HG03045 (cell line): ENCODE measurements around the gene PLA2G7.
"Not testable (repeated sequence)": the region's sequence is repeated elsewhere in the genome, so short reads cannot be mapped to it uniquely, and the experiment has no call there.

ENCODE experiments used
- ATAC-seq: cut with Tn5 transposase; IDR thresholded peaks from one replicate; pipeline ENCODE4 v1.9.1; 2021; ENCODE audit warnings: mild to moderate bottlenecking, moderate library complexity; ENCODE audit not compliant: unreplicated experiment

PLA2G7 gene

GRCh38 chr6:46748940-46749503, 13.8 kb upstream of the PLA2G7 start:
- ATAC-seq = no peak

DNA sequence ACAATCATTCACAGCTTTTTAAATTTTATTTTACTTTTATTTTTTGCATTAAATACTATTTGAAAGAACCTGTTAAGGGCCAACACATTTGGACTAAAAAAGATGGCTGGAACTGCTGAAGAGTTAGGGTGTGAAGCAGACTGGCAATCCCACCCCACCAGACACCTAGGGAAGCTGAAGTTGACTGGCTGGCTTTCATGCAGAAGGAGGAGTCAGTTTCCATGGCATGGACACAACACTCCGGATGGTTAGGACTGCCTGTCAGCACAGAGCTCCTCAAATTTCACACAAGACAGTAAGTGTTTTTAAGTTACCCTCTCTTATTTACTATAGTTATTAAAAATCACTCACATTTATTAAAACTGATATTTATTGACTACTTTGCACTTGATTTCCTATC, 11.5 kb upstream of the PLA2G7 start, which contains the start of gene ANKRD66:
Gene ANKRD66, plus strand, starts transcription at position 238 of the 400 bp plus-strand sequence. CDS start 5,016 bp downstream, outside the sequence.
- ATAC-seq = no peak

GRCh38 chr6:46745973-46746372, 10.8 kb upstream of the PLA2G7 start:
- ATAC-seq = no peak

GRCh38 chr6:46744159-46744725, 9.1 kb upstream of the PLA2G7 start:
- ATAC-seq = not testable (repeated sequence)

- ATAC-seq = no peak
These were observed 8.4 kb upstream of the PLA2G7 start for GRCh38 chr6:46743425-46744158.

DNA sequence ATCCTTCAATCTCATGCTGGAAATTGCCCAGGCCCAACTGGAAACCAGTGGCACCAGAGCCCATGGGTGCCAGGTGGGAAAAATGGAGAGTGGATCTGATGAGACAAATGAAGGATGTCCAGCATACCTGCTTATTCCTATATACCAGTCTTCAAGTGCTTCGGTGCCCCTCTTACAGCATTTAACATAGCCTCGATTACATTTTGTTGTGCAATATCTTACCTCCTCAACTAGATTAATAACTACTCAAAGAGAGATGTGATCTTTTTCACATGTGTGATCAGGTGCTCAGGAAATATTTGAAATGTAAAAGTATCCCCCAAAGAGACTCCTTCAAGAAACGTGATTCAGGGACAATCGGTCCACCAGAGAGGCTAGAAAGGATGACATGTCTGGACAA, 6.7 kb upstream of the PLA2G7 start:
- no peak for ATAC-seq

DNA sequence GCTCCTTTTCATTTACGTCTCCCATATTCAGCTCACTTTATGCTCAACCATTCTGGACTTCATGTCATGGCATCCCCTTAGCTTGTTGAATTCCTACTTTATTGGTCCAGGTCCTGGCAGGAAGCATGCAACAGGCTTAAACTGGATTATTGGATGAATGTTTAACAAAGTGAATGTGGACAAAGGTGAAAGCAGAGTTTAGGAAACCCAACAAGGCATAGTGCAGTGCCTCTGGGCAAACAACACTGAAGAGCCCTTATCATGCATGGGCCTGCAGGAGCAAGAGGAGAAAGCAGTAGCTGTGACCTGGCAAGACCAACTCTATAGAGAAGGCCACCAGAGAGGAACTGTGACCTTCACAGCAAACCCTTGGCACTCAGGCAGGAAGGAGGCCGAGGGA, 6.3 kb upstream of the PLA2G7 start:
- no peak for ATAC-seq

GRCh38 chr6:46736906-46737305, 1.7 kb upstream of the PLA2G7 start:
- no peak for ATAC-seq

DNA sequence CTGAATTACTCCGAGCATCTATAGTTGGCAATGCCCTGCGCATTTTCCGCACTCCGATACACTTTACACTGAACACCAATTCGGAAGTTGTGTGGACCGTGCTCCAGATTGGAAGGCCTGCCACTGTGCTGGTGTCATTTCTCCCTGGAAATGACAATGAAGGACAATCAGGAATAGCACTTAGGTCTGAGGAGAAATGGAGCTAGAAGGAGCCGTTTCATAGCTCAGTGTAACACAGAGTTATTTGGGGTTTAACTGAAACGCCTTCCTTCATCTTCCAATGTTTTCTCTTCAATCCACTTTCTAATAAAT, 501 bp upstream of the PLA2G7 start:
- ATAC-seq = no peak

DNA sequence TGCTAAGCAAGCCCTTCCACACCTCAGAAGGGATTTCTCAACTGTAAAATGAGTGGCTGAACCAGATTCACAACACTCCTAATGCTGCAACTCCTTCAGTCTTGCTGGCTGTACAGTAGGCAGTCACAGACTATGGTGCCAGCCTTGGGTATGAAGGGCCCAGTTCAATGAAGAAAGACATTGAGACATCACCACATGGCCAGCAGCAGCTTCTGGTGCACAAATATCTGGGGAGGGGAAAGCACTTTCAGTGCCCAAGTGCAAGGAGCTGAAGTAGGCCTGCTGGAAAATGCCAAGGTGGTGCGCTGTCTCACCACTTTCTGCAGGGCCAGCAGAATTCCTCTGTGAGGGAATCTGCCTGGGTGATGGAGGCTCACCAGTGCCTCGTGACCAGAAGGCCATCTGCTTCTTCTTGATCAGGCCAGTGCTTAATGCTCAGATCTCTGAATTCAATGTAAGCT, 1.8 kb downstream of the PLA2G7 start:
- no peak for ATAC-seq

DNA sequence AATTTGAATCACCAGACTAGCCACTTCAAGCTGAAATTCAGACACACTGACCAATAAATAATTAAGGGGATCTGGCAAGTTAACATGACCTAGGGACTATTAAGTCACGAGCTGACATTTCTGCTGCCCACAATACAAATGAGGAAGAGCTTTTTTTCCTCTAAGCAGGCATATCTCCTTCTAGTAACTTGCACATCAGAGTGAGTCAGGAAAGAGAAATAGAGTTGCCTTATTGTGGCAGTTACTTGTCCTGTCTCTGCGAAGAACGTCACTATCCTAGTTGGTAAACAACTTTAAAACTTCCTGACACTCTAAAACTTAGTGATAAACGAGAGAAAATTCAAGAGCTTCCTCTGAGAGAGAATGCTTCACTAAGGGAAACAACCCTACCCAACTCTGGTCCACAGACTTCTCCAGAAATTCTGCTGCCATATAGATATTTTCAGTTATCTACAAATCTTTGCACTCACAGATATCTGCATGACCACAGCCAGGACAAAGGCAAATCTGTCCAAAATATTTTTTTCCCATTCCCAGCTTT, 4.2 kb downstream of the PLA2G7 start:
- no peak for ATAC-seq

DNA sequence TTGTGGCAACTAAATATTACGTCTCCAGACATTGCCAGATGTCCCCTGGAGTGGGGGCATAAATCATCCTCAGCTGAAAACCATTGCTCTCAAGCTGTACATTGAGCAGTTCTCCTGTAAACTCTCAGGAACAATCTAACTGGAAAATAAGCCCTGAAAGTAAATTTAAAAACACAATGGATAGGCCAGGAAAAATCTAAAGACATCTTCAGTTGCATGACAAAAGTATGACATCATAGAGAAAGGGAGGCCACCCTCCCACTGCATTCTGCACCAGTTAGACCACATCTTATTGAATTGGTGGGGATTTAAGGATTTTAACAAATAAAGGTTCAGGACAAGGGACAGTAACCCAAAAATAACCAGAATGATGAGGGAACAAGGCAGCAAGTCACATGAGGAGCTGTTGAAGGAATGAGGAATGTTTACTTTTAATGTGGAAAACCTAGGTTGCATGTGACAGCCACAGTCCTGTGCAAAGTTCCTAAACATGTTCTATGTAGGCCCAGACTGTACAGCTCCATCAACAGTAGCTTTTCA, 5.3 kb downstream of the PLA2G7 start:
- no peak for ATAC-seq

DNA sequence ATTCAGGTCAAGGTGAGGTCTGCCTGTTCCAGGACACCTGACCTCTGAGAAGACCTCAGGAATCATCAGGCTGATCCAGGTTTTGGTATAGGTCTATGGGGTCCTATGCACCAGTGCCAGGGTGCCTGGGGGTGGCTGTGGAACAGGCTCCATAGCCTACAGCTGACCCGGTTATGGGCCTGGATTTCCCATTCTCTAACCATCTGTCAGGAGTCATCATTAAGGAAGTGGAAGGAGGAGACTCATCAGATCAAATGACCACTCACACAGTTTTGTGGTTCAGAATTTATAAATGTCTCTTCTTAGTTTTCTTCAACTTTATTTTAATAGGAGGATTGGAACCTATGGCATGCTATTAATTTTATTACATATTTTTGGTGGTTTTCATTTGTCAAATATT, 14.8 kb downstream of the PLA2G7 start:
- no peak for ATAC-seq

DNA sequence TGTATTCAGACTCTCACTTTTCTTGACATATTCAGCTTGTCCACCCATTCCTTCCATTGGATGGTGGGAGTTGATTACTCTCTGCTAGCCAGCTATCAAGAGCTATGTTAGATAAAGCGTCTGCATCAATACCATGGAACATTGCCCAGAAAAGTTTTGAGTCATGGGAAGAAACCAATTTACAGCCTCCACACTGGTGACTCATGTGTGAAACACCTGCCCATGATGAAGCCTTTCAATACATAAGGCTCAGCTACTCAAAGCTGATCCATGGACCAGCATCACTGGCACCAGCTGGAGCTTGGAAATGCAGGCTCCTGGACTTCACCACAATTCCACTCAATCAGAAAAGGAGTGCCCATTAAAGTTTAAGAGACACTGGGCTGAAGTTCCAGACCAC, 16.1 kb downstream of the PLA2G7 start:
- ATAC-seq = no peak

- no peak for ATAC-seq
These were observed 20.0 kb downstream of the PLA2G7 start for GRCh38 chr6:46715141-46715540.

GRCh38 chr6:46711491-46711890, 23.7 kb downstream of the PLA2G7 start:
- ATAC-seq = no peak

GRCh38 chr6:46706464-46706863, 28.7 kb downstream of the PLA2G7 start:
- no peak for ATAC-seq

GRCh38 chr6:46704562-46704961, 30.6 kb downstream of the PLA2G7 start:
- ATAC-seq = no peak

DNA sequence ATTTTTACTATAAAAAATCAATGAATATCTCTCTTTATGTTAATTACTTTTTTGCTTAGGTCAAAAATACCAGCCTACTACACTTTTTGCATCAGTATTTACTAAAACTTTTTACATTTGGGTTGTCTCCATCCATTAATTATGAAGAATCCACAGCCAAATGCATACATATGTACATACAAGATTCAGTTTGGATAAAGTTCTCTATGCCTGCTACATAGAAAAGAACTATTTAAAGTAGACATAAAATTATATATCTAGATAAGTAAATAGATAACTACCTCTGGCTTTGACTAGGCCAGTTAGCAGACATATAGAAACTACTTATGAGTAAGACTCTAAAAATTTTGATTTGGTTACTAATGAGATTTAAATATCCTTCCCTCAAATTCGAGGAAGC, 35.2 kb downstream of the PLA2G7 start:
- ATAC-seq = no peak

- no peak for ATAC-seq
These were observed 44.2 kb downstream of the PLA2G7 start for GRCh38 chr6:46690911-46691451.

GRCh38 chr6:46690141-46690755, 44.9 kb downstream of the PLA2G7 start:
- ATAC-seq = no peak
